SK-N-SH (cell line): ENCODE measurements around the gene ARHGEF1. TPM values are rescaled to one million over a fixed set of nuclear protein-coding genes. Genes with fewer than 3 reads are reported as not detected.
A peak's percentile ranks its signal among the peaks of the same experiment; 100 is the strongest.

Experiments
- CTCF ChIA-PET: fragments of 300-600, 350-600 bp; formaldehyde crosslinking; extraction: SDS; loops from one replicate; lab custom pipeline; 2021; lab: Yijun Ruan, JAX
- POLR2A ChIA-PET: fragments of 350-600 bp; sonication (Branson Sonifier 250); formaldehyde crosslinking; extraction: SDS; loops from one replicate; lab custom pipeline; 2020; ENCODE audit warnings: antibody characterized with exemption, inconsistent platforms; lab: Yijun Ruan, JAX
- DNase-seq: peaks from one replicate; pipeline ENCODE4 v3.0.0; 2012
- H2AFZ ChIP-seq: fragments of 200-600 bp; sonication (generic); 2 replicates; pipeline ENCODE4 v1.8.1; 2016; ENCODE audit warnings: antibody characterized with exemption, mild to moderate bottlenecking, low read depth
- H3F3A ChIP-seq: fragments of 200-600 bp; sonication (generic); replicated peaks from 2 replicates; pipeline ENCODE3; 2016; ENCODE audit warnings: antibody characterized with exemption, mild to moderate bottlenecking; ENCODE audit not compliant: insufficient read depth
- H3K27ac ChIP-seq, 2 experiments: fragments of 200-500 bp in 1 of 2; fragments of 200-600 bp in 1 of 2; sonication (Bioruptor generic) in 1 of 2; sonication (generic), shearing (Covaris generic) in 1 of 2; 2 replicates each; pipeline versions ENCODE4 v1.5.1 to v1.6.1; 2014 to 2016; ENCODE audit warnings: low read depth in 2 of 2, inconsistent platforms in 1 of 2, low read length in 1 of 2, mild to moderate bottlenecking in 1 of 2, mixed read lengths in 1 of 2
- H3K27me3 ChIP-seq: fragments of 200-600 bp; sonication (generic), shearing (Covaris generic); 2 replicates; pipeline ENCODE4 v1.6.1; 2016; ENCODE audit warnings: mixed run types; ENCODE audit not compliant: insufficient read depth
- H3K36me3 ChIP-seq, 2 experiments: fragments of 200-500 bp in 1 of 2; fragments of 200-600 bp in 1 of 2; sonication (Bioruptor generic) in 1 of 2; sonication (generic) in 1 of 2; replicated peaks in 1 of 2; 2 replicates each; pipeline versions ENCODE3 to v1.5.1; 2014 to 2016; ENCODE audit warnings: low read length in 1 of 2, mild to moderate bottlenecking in 1 of 2; ENCODE audit not compliant: insufficient read depth in 2 of 2, control insufficient read depth in 1 of 2
- H3K4me1 ChIP-seq, 2 experiments: fragments of 200-500 bp in 1 of 2; fragments of 200-600 bp in 1 of 2; sonication (Bioruptor generic) in 1 of 2; sonication (generic), shearing (Covaris generic) in 1 of 2; 2 replicates each; pipeline versions ENCODE4 v1.5.1 to v1.6.1; 2014 to 2016; ENCODE audit warnings: low read depth in 1 of 2, low read length in 1 of 2, mixed run types in 1 of 2; ENCODE audit not compliant: insufficient read depth in 2 of 2, control insufficient read depth in 1 of 2
- H3K4me2 ChIP-seq: fragments of 200-600 bp; sonication (generic), shearing (Covaris generic); 2 replicates; pipeline ENCODE4 v1.6.1; 2017; ENCODE audit warnings: mixed run types
- H3K4me3 ChIP-seq, 2 experiments: fragments of 200-500 bp in 1 of 2; fragments of 200-600 bp in 1 of 2; sonication (Bioruptor generic) in 1 of 2; sonication (generic), shearing (Covaris generic) in 1 of 2; 2 replicates each; pipeline versions ENCODE4 v1.5.1 to v1.8.1; 2014 to 2016; ENCODE audit warnings: low read depth in 2 of 2, inconsistent platforms in 1 of 2, low read length in 1 of 2, mild to moderate bottlenecking in 1 of 2, mixed read lengths in 1 of 2, moderate library complexity in 1 of 2
- H3K79me2 ChIP-seq: fragments of 200-600 bp; sonication (generic); 2 replicates; pipeline ENCODE4 v1.8.1; 2017; ENCODE audit warnings: mild to moderate bottlenecking; ENCODE audit not compliant: insufficient read depth
- H3K9ac ChIP-seq: fragments of 200-600 bp; sonication (generic); 2 replicates; pipeline ENCODE4 v1.6.1; 2017; ENCODE audit warnings: mixed run types
- H3K9me2 ChIP-seq: fragments of 200-600 bp; sonication (generic); 2 replicates; pipeline ENCODE4 v1.6.1; 2017; ENCODE audit warnings: mixed run types
- H3K9me3 ChIP-seq: fragments of 200-600 bp; sonication (generic); 2 replicates; pipeline ENCODE4 v1.6.1; 2017; ENCODE audit warnings: mixed run types, mild to moderate bottlenecking, moderate library complexity
- H4K20me1 ChIP-seq: fragments of 200-600 bp; sonication (generic); 2 replicates; pipeline ENCODE4 v1.6.1; 2017; ENCODE audit warnings: mild to moderate bottlenecking, mixed run types; ENCODE audit not compliant: insufficient read depth
- PBX3 ChIP-seq: IDR thresholded peaks from 2 replicates; pipeline ENCODE4; 2012
- TEAD4 ChIP-seq: IDR thresholded peaks from 2 replicates; pipeline ENCODE4 v1.4.0; 2012; ENCODE audit warnings: mild to moderate bottlenecking, borderline replicate concordance; ENCODE audit not compliant: insufficient read depth
- WGBS: methylation state at CpG from one replicate; pipeline ENCODE4 v1.1.6; 2017; ENCODE audit warnings: low lambda C conversion rate; 5-methylcytosine and 5-hydroxymethylcytosine counted together
- polyA plus RNA-seq, 3 experiments: library from polyadenylated mRNA; depleted of rRNA; stranded (reverse); fragments of >200 nt; gene quantifications; 2 replicates each; pipeline ENCODE4 v1.2.3, GENCODE V29; 2012
- TF ChIP-seq, protein P1 (sequence below): IDR thresholded peaks from 2 replicates; pipeline ENCODE4 v1.6.1; 2012; ENCODE audit warnings: mild to moderate bottlenecking, low read depth, low read length, moderate library complexity

Gene ARHGEF1
- polyA plus RNA-seq, 1 of the 3 experiments (the other 2 are of a cell fraction), result 102 TPM

GRCh38 chr19:41939861-41940730 is 57.1 kb downstream of the ARHGEF1 start (continued):
- TF ChIP-seq, protein P1, sequence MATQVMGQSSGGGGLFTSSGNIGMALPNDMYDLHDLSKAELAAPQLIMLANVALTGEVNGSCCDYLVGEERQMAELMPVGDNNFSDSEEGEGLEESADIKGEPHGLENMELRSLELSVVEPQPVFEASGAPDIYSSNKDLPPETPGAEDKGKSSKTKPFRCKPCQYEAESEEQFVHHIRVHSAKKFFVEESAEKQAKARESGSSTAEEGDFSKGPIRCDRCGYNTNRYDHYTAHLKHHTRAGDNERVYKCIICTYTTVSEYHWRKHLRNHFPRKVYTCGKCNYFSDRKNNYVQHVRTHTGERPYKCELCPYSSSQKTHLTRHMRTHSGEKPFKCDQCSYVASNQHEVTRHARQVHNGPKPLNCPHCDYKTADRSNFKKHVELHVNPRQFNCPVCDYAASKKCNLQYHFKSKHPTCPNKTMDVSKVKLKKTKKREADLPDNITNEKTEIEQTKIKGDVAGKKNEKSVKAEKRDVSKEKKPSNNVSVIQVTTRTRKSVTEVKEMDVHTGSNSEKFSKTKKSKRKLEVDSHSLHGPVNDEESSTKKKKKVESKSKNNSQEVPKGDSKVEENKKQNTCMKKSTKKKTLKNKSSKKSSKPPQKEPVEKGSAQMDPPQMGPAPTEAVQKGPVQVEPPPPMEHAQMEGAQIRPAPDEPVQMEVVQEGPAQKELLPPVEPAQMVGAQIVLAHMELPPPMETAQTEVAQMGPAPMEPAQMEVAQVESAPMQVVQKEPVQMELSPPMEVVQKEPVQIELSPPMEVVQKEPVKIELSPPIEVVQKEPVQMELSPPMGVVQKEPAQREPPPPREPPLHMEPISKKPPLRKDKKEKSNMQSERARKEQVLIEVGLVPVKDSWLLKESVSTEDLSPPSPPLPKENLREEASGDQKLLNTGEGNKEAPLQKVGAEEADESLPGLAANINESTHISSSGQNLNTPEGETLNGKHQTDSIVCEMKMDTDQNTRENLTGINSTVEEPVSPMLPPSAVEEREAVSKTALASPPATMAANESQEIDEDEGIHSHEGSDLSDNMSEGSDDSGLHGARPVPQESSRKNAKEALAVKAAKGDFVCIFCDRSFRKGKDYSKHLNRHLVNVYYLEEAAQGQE, result no peak
- TF ChIP-seq, all 33 proteins: peak for 0

DNA sequence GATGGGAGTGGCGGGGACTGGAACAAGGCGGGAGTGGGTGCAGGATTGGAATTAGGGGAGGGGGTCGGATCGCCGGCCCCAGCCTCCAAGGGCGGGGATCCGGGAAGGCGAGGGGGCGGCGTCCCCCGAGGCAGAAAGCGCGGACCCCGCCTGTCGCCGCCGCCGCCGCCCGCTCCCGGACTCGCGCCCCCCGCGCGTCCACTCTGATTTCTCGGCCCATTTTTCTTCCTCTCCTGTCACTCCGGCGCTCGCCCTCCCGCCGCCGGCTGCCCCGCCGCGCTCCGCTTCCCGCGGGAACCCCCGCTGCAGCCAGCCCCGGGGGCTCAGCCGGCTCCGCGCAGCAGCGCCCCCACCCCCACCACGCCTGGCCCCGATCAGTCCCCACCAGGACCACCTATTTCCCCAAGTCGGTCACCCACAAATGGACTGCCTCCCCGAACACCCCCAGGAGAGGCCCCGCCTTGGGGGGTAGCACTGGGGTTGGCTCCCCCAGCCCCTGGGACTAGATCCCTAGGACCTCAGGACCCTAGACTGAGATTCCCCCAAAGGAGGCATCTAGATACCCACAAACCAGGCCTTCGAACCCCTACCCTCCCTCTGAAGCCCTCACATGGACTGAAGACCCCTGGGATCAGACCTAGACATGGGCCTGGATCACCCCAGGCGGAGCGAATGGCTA is 57.9 kb downstream of the ARHGEF1 start:
- Histone ChIP-seq H3F3A (no peaks in the 10 kb centered on the region), H3K9ac (no peak overlapping the region; the same call in 1 of the 2 replicates), H3K4me2 (peak overlapping the region; percentile 50; the same call in 1 of the 2 replicates), H2AFZ (no peak overlapping the region; the same call in 1 of the 2 replicates), H3K9me3 (no peaks in the 10 kb centered on the region), H4K20me1 (no peaks in the 10 kb centered on the region), H3K4me1 (no peaks in the 10 kb centered on the region; a peak in 1 of 4 replicates), H3K27me3 (no peaks in the 10 kb centered on the region), H3K4me3 (peak overlapping the region; percentile 35 to 42; a peak in 3 of 4 replicates), H3K79me2 (no peaks in the 10 kb centered on the region), H3K9me2 (no peaks in the 10 kb centered on the region), H3K27ac (no peak overlapping the region; a peak in 1 of 4 replicates), H3K36me3 (no peaks in the 10 kb centered on the region)
- TF ChIP-seq PBX3 (0 out of 2 replicates have a peak, but pooled peaks have one; percentile 11), TEAD4 (no peak)
- ChIA-PET CTCF (interaction anchor here (1.1 to 3.4 kb wide), 5 partner anchors 9 to 94 kb away, joined by 3 to 15 read pairs (median 9); partner anchors contain the start of gene RABAC1), POLR2A (interaction anchor here (1.6 kb wide), 1 partner anchor 81 kb away, joined by 5 read pairs; the partner anchor contains the start of gene RPS19)
- WGBS, result 34% methylated on average over 38 of the region's 53 CpGs
- DNase-seq, result peak; percentile 69
